Right cardiac atrium (tissue), 5 donors: Measurements from ENCODE around the gene TOMM6. TPM values are rescaled to one million over a fixed set of nuclear protein-coding genes. Genes with fewer than 3 reads are reported as not detected.
"Not testable (repeated sequence)": the region's sequence is repeated elsewhere in the genome, so short reads cannot be mapped to it uniquely, and the experiment has no call there.

Experiments
- ATAC-seq, 2 donors: fragments of 200-7000 bp; cut with Tn5 transposase; one replicate each; pipeline versions ENCODE4 v1.8.0 to v1.9.1; 2020; ENCODE audit warnings: moderate library complexity in 2 of 2, mild to moderate bottlenecking in 1 of 2
- DNase-seq, 3 donors: peaks; one replicate each; pipeline ENCODE4 v3.0.0-alpha.2; 2020
- H3K27ac ChIP-seq: one replicate; pipeline ENCODE4 v1.5.1; 2013; ENCODE audit warnings: mild to moderate bottlenecking, low read length, control low read depth, moderate library complexity
- H3K27me3 ChIP-seq: one replicate; pipeline ENCODE4 v1.6.1; 2013; ENCODE audit not compliant: control insufficient read depth, insufficient read depth
- H3K4me1 ChIP-seq: one replicate; pipeline ENCODE4 v1.6.1; 2013; ENCODE audit warnings: low read length; ENCODE audit not compliant: control insufficient read depth, insufficient read depth
- H3K4me3 ChIP-seq: one replicate; pipeline ENCODE4 v1.5.1; 2013; ENCODE audit warnings: low read length, control low read depth
- H3K9me3 ChIP-seq: one replicate; pipeline ENCODE4 v1.6.1; 2013; ENCODE audit warnings: low read length; ENCODE audit not compliant: control insufficient read depth
- WGBS: extraction: QIAGEN DNeasy Blood & Tissue Kit; methylation state at CpG from one replicate; pipeline ENCODE4 v1.1.7; 2013; 5-methylcytosine and 5-hydroxymethylcytosine counted together
- intact Hi-C, 4 donors: fragments of 100-400 bp; cut with DNase I; formaldehyde crosslinking; loops; one replicate each; pipeline versions ENCODE4 v1.11.0 to v1.14.0; 2022 to 2023
- polyA plus RNA-seq: library from polyadenylated mRNA; stranded (reverse); fragments of 200-250 nt; gene quantifications from one replicate; pipeline ENCODE4 v1.2.3, GENCODE V29; 2013
- total RNA-seq, 4 donors: library from RNA; stranded (reverse); fragmentation: NEBNext Ultra II Directional; extraction: Animal tissue kit (Norgen Biotek cat#: 25700); gene quantifications; one replicate each; pipeline ENCODE4 v1.2.1, GENCODE V29; 2021
- donor health status: healthy with polysubstance abuse.
- donor health status: DM: no; HTN: yes; CAD: no.
- donor health status: DM: no; HTN: no; CAD: no.
- donor health status: DM: no; HTN: yes; CAD: no; lungs with severe emphysema.
- donor health status: DM: yes; HTN: yes; CAD: no.

Gene TOMM6
- total and polyA plus RNA-seq, 5 donors, result 123 to 228 (median 152) TPM

GRCh38 chr6:41766043-41766664 is 21.3 kb upstream of the TOMM6 start:
- DNase-seq, H3K27ac ChIP-seq, H3K9me3 ChIP-seq, H3K4me1 ChIP-seq, ATAC-seq, H3K4me3 ChIP-seq, H3K27me3 ChIP-seq, intact Hi-C loops: not testable (repeated sequence)
- WGBS, result 95% methylated on average over 4 of the region's 4 CpGs

GRCh38 chr6:41767112-41767833 is 20.2 kb upstream of the TOMM6 start:
- DNase-seq (peak in 2 of 3 donors; percentile 69 to 74), ATAC-seq (peak; percentile 81 to 83)
- no peak overlapping the region for H3K4me3 ChIP-seq
- H3K27me3 ChIP-seq, result no peaks in the 10 kb centered on the region
- WGBS, result 21% methylated on average over 12 of the region's 12 CpGs
- peak overlapping the region; percentile 47 for H3K27ac ChIP-seq
- intact Hi-C loops, result no loop called here
- H3K9me3 ChIP-seq, result no peaks in the 10 kb centered on the region
- no peaks in the 10 kb centered on the region for H3K4me1 ChIP-seq

- Histone ChIP-seq H3K4me3 (no peak overlapping the region), H3K27me3 (no peaks in the 10 kb centered on the region), H3K4me1 (no peaks in the 10 kb centered on the region), H3K27ac (no peak overlapping the region), H3K9me3 (no peaks in the 10 kb centered on the region)
- DNase-seq (no peak), ATAC-seq (peak in 1 of 2 donors; percentile 22)
- 75% methylated on average over 10 of the region's 10 CpGs for WGBS
- intact Hi-C loops, result no loop called here
Measured at GRCh38 chr6:41768545-41769308, 18.8 kb upstream of the TOMM6 start.

- WGBS, result 99% methylated on average over 8 of the region's 8 CpGs
- Histone ChIP-seq H3K9me3 (no peaks in the 10 kb centered on the region), H3K4me1 (no peaks in the 10 kb centered on the region), H3K27me3 (no peaks in the 10 kb centered on the region), H3K4me3 (no peak overlapping the region), H3K27ac (no peak overlapping the region)
- ATAC-seq (no peak), DNase-seq (peak in 1 of 3 donors; percentile 30)
- intact Hi-C loops, result no loop called here
Measured at GRCh38 chr6:41769376-41769775, 18.1 kb upstream of the TOMM6 start.

- Histone ChIP-seq H3K27me3 (no peaks in the 10 kb centered on the region), H3K27ac (no peak overlapping the region), H3K4me3 (no peak overlapping the region), H3K9me3 (no peaks in the 10 kb centered on the region), H3K4me1 (no peaks in the 10 kb centered on the region)
- DNase-seq (no peak), ATAC-seq (no peak)
- intact Hi-C loops, result loop anchor here in 1 of 4 donors (10.0 kb wide), 1 partner anchor 406 kb away; no protein-coding TSS in a partner anchor
- 92% methylated on average over 30 of the region's 30 CpGs for WGBS
Measured at GRCh38 chr6:41770381-41771057, 17.0 kb upstream of the TOMM6 start.

- DNase-seq (peak in 1 of 3 donors; percentile 42), ATAC-seq (no peak)
- Histone ChIP-seq H3K4me1 (no peaks in the 10 kb centered on the region), H3K27me3 (no peaks in the 10 kb centered on the region), H3K4me3 (no peak overlapping the region), H3K9me3 (no peaks in the 10 kb centered on the region), H3K27ac (no peak overlapping the region)
- 89% methylated on average over 29 of the region's 29 CpGs for WGBS
- intact Hi-C loops, result loop anchor here in 1 of 4 donors (10.0 kb wide), 1 partner anchor 407 kb away; no protein-coding TSS in a partner anchor
Measured at GRCh38 chr6:41771058-41771983, 16.2 kb upstream of the TOMM6 start.

- DNase-seq (no peak), ATAC-seq (no peak)
- no peaks in the 10 kb centered on the region for H3K9me3 ChIP-seq
- WGBS, result 89% methylated on average over 3 of the region's 3 CpGs
- intact Hi-C loops, result loop anchor here in 1 of 4 donors (10.0 kb wide), 1 partner anchor 410 kb away; no protein-coding TSS in a partner anchor
- H3K27ac ChIP-seq, result no peak overlapping the region
- H3K4me1 ChIP-seq, result no peaks in the 10 kb centered on the region
- no peak overlapping the region for H3K4me3 ChIP-seq
- H3K27me3 ChIP-seq, result no peaks in the 10 kb centered on the region
Measured at GRCh38 chr6:41774841-41775240, 12.7 kb upstream of the TOMM6 start.

GRCh38 chr6:41775293-41775882 is 12.1 kb upstream of the TOMM6 start:
- Histone ChIP-seq H3K4me1 (no peaks in the 10 kb centered on the region), H3K9me3 (no peaks in the 10 kb centered on the region), H3K27me3 (no peaks in the 10 kb centered on the region), H3K4me3 (no peak overlapping the region), H3K27ac (no peak overlapping the region)
- ATAC-seq (no peak), DNase-seq (no peak)
- 87% methylated on average over 13 of the region's 13 CpGs for WGBS
- intact Hi-C loops, result loop anchor here in 1 of 4 donors (10.0 kb wide), 1 partner anchor 411 kb away; no protein-coding TSS in a partner anchor

GRCh38 chr6:41777551-41778285 is 9.8 kb upstream of the TOMM6 start:
- 86% methylated on average over 5 of the region's 5 CpGs for WGBS
- Histone ChIP-seq H3K27ac (no peak overlapping the region), H3K4me1 (no peaks in the 10 kb centered on the region), H3K9me3 (no peaks in the 10 kb centered on the region), H3K4me3 (no peak overlapping the region), H3K27me3 (no peaks in the 10 kb centered on the region)
- intact Hi-C loops, result loop anchor here in 2 of 4 donors (2.0 to 10.0 kb wide), 2 partner anchors 267 to 413 kb away; no protein-coding TSS in a partner anchor
- DNase-seq, result no peak
- no peak for ATAC-seq
